Measurements from ENCODE around the gene TAOK3.

The TAOK3 gene

GRCh38 chr12:118368821-118369220 is 3.9 kb downstream of the TAOK3 start:
- Histone ChIP-seq H3F3A (ENCODE audit: insufficient read depth) (peaks cover 8% of the 10 kb centered on the region; the same call in 1 of the 2 replicates), H3K79me2 (ENCODE audit: insufficient read depth, low read length) (peaks cover 34% of the 10 kb centered on the region; the same call in 1 of the 2 replicates), H4K20me1 (ENCODE audit: low read depth, low read length) (no peaks in the 10 kb centered on the region), H2AFZ (ENCODE audit: low read depth, low read length, severe bottlenecking) (no peak overlapping the region), H3K9me3 (ENCODE audit: insufficient read depth, low read length) (no peaks in the 10 kb centered on the region), H3K27ac (ENCODE audit: low read depth, low read length) (no peak overlapping the region), H3K4me2 (ENCODE audit: low read depth, low read length, poor library complexity, severe bottlenecking) (no peak overlapping the region), H3K9me2 (replicated peaks; ENCODE audit: insufficient read depth, low read length) (no peaks in the 10 kb centered on the region), H3K36me3 (ENCODE audit: low read length) (no peaks in the 10 kb centered on the region), H3K9ac (ENCODE audit: low read length) (no peak overlapping the region), H3K4me3 (ENCODE audit: insufficient read depth, low read length, poor library complexity, severe bottlenecking) (no peak overlapping the region), H3K27me3 (ENCODE audit: low read length) (no peaks in the 10 kb centered on the region)
- TF ChIP-seq CTCF (IDR thresholded peaks at IDR 0.05; ENCODE audit: insufficient read depth, low read length, poor library complexity, severe bottlenecking) (no peak), EZH2phosphoT487 (conservative IDR thresholded peaks at IDR 0.05; ENCODE audit: low read length) (no peak)

- Histone ChIP-seq H2AFZ (ENCODE audit: low read depth, low read length, severe bottlenecking) (no peak overlapping the region), H3K27me3 (ENCODE audit: low read length) (no peaks in the 10 kb centered on the region)
These were observed 10.8 kb downstream of the TAOK3 start for GRCh38 chr12:118361889-118362288.

GRCh38 chr12:118361092-118361404 is 11.7 kb downstream of the TAOK3 start:
- Histone ChIP-seq H3K36me3 (ENCODE audit: low read length) (no peaks in the 10 kb centered on the region), H3K27me3 (ENCODE audit: low read length) (no peaks in the 10 kb centered on the region), H3K9ac (ENCODE audit: low read length) (no peak overlapping the region), H2AFZ (ENCODE audit: low read depth, low read length, severe bottlenecking) (no peak overlapping the region), H3F3A (ENCODE audit: insufficient read depth) (peaks cover 35% of the 10 kb centered on the region), H4K20me1 (ENCODE audit: low read depth, low read length) (no peaks in the 10 kb centered on the region), H3K9me3 (ENCODE audit: insufficient read depth, low read length) (no peaks in the 10 kb centered on the region), H3K79me2 (ENCODE audit: insufficient read depth, low read length) (peaks cover 47% of the 10 kb centered on the region), H3K27ac (ENCODE audit: low read depth, low read length) (no peak overlapping the region; the same call in 1 of the 2 replicates), H3K9me2 (replicated peaks; ENCODE audit: insufficient read depth, low read length) (no peaks in the 10 kb centered on the region), H3K4me2 (ENCODE audit: low read depth, low read length, poor library complexity, severe bottlenecking) (no peak overlapping the region), H3K4me3 (ENCODE audit: insufficient read depth, low read length, poor library complexity, severe bottlenecking) (no peak overlapping the region)
- TF ChIP-seq CTCF (IDR thresholded peaks at IDR 0.05; ENCODE audit: insufficient read depth, low read length, poor library complexity, severe bottlenecking): no peak
- TF ChIP-seq EZH2phosphoT487 (conservative IDR thresholded peaks at IDR 0.05; ENCODE audit: low read length): no peak

More at GRCh38 chr12:118361889-118362288, 10.8 kb downstream of the TAOK3 start:
- no peak overlapping the region for H3K4me3 ChIP-seq (ENCODE audit: insufficient read depth, low read length, poor library complexity, severe bottlenecking)
- no peaks in the 10 kb centered on the region for H3K36me3 ChIP-seq (ENCODE audit: low read length)
- H3K9ac ChIP-seq (ENCODE audit: low read length): no peak overlapping the region
- no peaks in the 10 kb centered on the region for H3K9me3 ChIP-seq (ENCODE audit: insufficient read depth, low read length)
- peaks cover 42% of the 10 kb centered on the region for H3K79me2 ChIP-seq (ENCODE audit: insufficient read depth, low read length)
- H3F3A ChIP-seq (ENCODE audit: insufficient read depth): peaks cover 32% of the 10 kb centered on the region
- H3K4me2 ChIP-seq (ENCODE audit: low read depth, low read length, poor library complexity, severe bottlenecking): no peak overlapping the region
- H3K27ac ChIP-seq (ENCODE audit: low read depth, low read length): no peak overlapping the region
- H4K20me1 ChIP-seq (ENCODE audit: low read depth, low read length): no peaks in the 10 kb centered on the region
- no peaks in the 10 kb centered on the region for H3K9me2 ChIP-seq (replicated peaks; ENCODE audit: insufficient read depth, low read length)
- TF ChIP-seq CTCF (IDR thresholded peaks at IDR 0.05; ENCODE audit: insufficient read depth, low read length, poor library complexity, severe bottlenecking) (no peak), EZH2phosphoT487 (conservative IDR thresholded peaks at IDR 0.05; ENCODE audit: low read length) (no peak)

Data from SU-DHL-6 (cell line).